Esophagus mucosa (tissue), 1 donor: Measurements from ENCODE around the gene FGFR2. TPM values are rescaled to one million over a fixed set of nuclear protein-coding genes. Genes with fewer than 3 reads are reported as not detected.

Source experiments
- ATAC-seq: fragments of 200-7000 bp; cut with Tn5 transposase; one replicate; pipeline ENCODE4 v1.9.1; 2020
- total RNA-seq: library from RNA; stranded (reverse); gene quantifications from one replicate; pipeline ENCODE4 v1.2.4, GENCODE V29; 2023
- donor health status: DM: yes; HTN: yes; CAD: no.

Gene FGFR2
- total RNA-seq, 1 donor from 2014 or later = 27.4 TPM

GRCh38 chr10:121609426-121610380, 11.5 kb upstream of the FGFR2 start:
- ATAC-seq = no peak

GRCh38 chr10:121608469-121609190, 10.4 kb upstream of the FGFR2 start:
- ATAC-seq = peak; percentile 88

GRCh38 chr10:121607310-121608055, 9.2 kb upstream of the FGFR2 start:
- ATAC-seq = no peak

- no peak for ATAC-seq
These were observed 7.5 kb upstream of the FGFR2 start for GRCh38 chr10:121605708-121606107.

- ATAC-seq = no peak
These were observed 3.2 kb upstream of the FGFR2 start for GRCh38 chr10:121601458-121601857.

- no peak for ATAC-seq
These were observed 2.4 kb upstream of the FGFR2 start for GRCh38 chr10:121600611-121601010.

- ATAC-seq = no peak
These were observed 1.7 kb upstream of the FGFR2 start for GRCh38 chr10:121599947-121600346.

GRCh38 chr10:121597504-121598262, 561 bp downstream of the FGFR2 start:
- ATAC-seq = peak; percentile 11

GRCh38 chr10:121596689-121597503, 1.3 kb downstream of the FGFR2 start:
- ATAC-seq = peak; percentile 54

GRCh38 chr10:121595806-121596688, 2.2 kb downstream of the FGFR2 start:
- ATAC-seq = no peak

GRCh38 chr10:121595351-121595805, 2.9 kb downstream of the FGFR2 start:
- ATAC-seq = no peak

GRCh38 chr10:121594623-121595350, 3.5 kb downstream of the FGFR2 start:
- no peak for ATAC-seq

- ATAC-seq = no peak
These were observed 4.2 kb downstream of the FGFR2 start for GRCh38 chr10:121594076-121594475.

- no peak for ATAC-seq
These were observed 4.8 kb downstream of the FGFR2 start for GRCh38 chr10:121593281-121594075.

- ATAC-seq = peak; percentile 27
These were observed 5.9 kb downstream of the FGFR2 start for GRCh38 chr10:121592155-121592890.

- ATAC-seq = no peak
These were observed 7.1 kb downstream of the FGFR2 start for GRCh38 chr10:121591186-121591585.

GRCh38 chr10:121590772-121591171, 7.5 kb downstream of the FGFR2 start:
- no peak for ATAC-seq

- no peak for ATAC-seq
These were observed 8.7 kb downstream of the FGFR2 start for GRCh38 chr10:121589553-121589952.
